ENCODE data around the gene ITIH1. TPM values are rescaled to one million over a fixed set of nuclear protein-coding genes. Genes with fewer than 3 reads are reported as not detected.
A peak's percentile ranks its signal among the peaks of the same experiment; 100 is the strongest.

Gene ITIH1
- total RNA-seq, 1 experiment from 2014 or later: 0.26 TPM

- Mint-ChIP-seq H3K4me1 (peaks cover 13% of the 10 kb centered on the region), H3K27me3 (ENCODE audit: low read depth) (no peaks in the 10 kb centered on the region), H3K4me3 (no peak overlapping the region), H3K27ac (no peak overlapping the region), H3K36me3 (no peaks in the 10 kb centered on the region), H3K9me3 (no peaks in the 10 kb centered on the region)
- ChIA-PET POLR2A (interaction anchor here (1.6 kb wide), 1 partner anchor 12 kb away, joined by 4 read pairs; the partner anchor contains the start of gene NEK4), CTCF (interaction anchor here (2.2 to 3.5 kb wide), 3 partner anchors 10 to 38 kb away, joined by 8 to 27 read pairs (median 26); no protein-coding TSS in a partner anchor)
- DNase-seq (ENCODE audit: low spot score) (peak; percentile 7), ATAC-seq (peak; percentile 53)
- no peak for TF ChIP-seq ZBTB21 (CRISPR knock-in tag; IDR thresholded peaks at IDR 0.05; ENCODE audit: borderline replicate concordance)
- TF ChIP-seq CREB1 (CRISPR knock-in tag; IDR thresholded peaks at IDR 0.05): no peak
- TF ChIP-seq AR (CRISPR knock-in tag; IDR thresholded peaks at IDR 0.05): no peak
- no peak for TF ChIP-seq ZNF138 (CRISPR knock-in tag; conservative IDR thresholded peaks at IDR 0.05)
- no peak for TF ChIP-seq IRF2 (CRISPR knock-in tag; IDR thresholded peaks at IDR 0.05; ENCODE audit: borderline replicate concordance, low read depth)
- TF ChIP-seq CDX4 (CRISPR knock-in tag; IDR thresholded peaks at IDR 0.05; ENCODE audit: borderline replicate concordance): no peak
- no peak for TF ChIP-seq MYBL2 (CRISPR knock-in tag; IDR thresholded peaks at IDR 0.05)
- no peak for TF ChIP-seq ETV6 (CRISPR knock-in tag; IDR thresholded peaks at IDR 0.05)
- TF ChIP-seq RORB (CRISPR knock-in tag; IDR thresholded peaks at IDR 0.05): no peak
- TF ChIP-seq GRHL2 (CRISPR knock-in tag; IDR thresholded peaks at IDR 0.05; ENCODE audit: insufficient replicate concordance, severe bottlenecking): no peak
- TF ChIP-seq GABPB1 (CRISPR knock-in tag; IDR thresholded peaks at IDR 0.05): no peak
- TF ChIP-seq ZSCAN18 (CRISPR knock-in tag; IDR thresholded peaks at IDR 0.05): no peak
- TF ChIP-seq KAT7 (CRISPR knock-in tag; IDR thresholded peaks at IDR 0.05; ENCODE audit: borderline replicate concordance): no peak
- TF ChIP-seq CTCF (IDR thresholded peaks at IDR 0.05): no peak
- TF ChIP-seq NR1H2 (CRISPR knock-in tag; IDR thresholded peaks at IDR 0.05): no peak
- no peak for TF ChIP-seq CBFB (CRISPR knock-in tag; IDR thresholded peaks at IDR 0.05; ENCODE audit: low read depth)
- no peak for TF ChIP-seq NR3C1 (CRISPR knock-in tag; conservative IDR thresholded peaks at IDR 0.05; ENCODE audit: low read depth)
- TF ChIP-seq E2F5 (CRISPR knock-in tag; IDR thresholded peaks at IDR 0.05): no peak
Observed at GRCh38 chr3:52782412-52783210, 5.2 kb downstream of the ITIH1 start.

Measured in WTC11 (cell line).